ENCODE data around the gene ATRAID. TPM values are rescaled to one million over a fixed set of nuclear protein-coding genes. Genes with fewer than 3 reads are reported as not detected.
A peak's percentile ranks its signal among the peaks of the same experiment; 100 is the strongest.
"Not testable (repeated sequence)": the region's sequence is repeated elsewhere in the genome, so short reads cannot be mapped to it uniquely, and the experiment has no call there.

Gene ATRAID
- polyA plus RNA-seq, 3 donors, result 158 to 166 (median 164) TPM

DNA sequence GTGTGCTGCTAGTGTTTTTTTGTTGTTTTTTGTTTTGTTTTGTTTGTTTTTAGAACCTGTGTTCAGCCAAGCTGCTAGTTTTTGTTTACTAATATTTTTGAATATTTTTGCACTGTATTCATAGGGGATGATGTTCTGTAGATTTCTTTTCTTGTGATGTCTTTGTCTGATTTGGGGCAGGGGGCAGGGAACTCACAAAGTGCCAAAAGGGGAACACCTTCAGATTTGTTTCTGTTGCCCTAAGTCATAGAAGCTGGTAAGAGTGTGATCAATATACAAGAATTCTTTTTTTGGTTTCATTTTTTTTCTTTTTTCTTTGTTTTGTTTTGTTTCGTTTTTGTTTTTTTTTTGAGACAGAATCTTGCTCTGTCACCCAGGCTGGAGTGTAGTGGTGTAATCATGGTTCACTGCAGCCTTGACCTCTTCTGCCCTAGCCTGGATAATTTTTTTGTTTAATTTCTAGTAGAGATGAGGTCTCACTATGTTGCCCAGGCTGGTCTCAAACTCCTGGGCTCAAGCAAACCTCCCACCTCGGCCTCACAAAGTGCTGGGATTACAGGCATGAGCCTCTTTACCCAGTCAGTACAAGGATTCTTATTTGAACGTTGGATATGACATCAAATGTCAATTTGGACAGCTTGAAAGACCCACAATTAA is 32.4 kb upstream of the ATRAID start:
- DNase-seq, result no peak

DNA sequence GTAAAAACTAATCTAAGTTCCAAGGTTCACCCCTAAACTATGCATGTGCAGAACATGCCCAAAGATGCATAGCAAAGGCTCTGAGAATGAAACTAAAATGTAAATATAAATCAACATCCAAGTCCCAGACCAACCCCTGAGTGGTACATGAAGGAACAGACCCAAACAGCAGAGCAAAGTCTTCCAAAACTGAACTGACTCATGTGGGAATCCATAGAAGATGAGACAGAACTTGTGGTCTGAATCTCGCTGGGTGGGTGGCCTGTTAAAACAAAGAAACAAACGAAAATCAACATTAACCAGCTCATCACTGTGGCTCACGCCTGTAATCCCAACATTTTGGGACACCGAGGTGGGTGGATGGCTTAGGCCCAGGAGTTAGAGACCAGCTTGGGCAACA is 29.5 kb upstream of the ATRAID start:
- no peak for DNase-seq

DNA sequence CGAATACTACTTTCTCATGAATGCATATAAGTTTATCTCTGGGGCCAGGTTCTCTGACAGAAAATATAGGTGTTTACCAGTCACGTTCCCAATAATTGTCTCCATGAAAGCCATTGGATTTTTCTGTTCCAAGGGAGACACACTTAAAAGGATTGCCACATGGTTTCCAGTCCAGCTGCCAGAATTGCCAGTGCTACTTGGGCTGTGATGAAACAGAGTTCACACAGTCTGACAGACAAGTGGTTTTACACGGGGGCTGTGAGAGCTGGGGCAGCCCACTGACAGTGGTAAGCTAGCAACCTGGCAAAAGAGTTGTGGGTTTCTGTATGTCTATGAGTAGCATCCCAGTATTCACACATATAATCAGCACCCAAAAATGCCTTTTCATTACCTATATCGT is 27.7 kb upstream of the ATRAID start:
- DNase-seq, result no peak

DNA sequence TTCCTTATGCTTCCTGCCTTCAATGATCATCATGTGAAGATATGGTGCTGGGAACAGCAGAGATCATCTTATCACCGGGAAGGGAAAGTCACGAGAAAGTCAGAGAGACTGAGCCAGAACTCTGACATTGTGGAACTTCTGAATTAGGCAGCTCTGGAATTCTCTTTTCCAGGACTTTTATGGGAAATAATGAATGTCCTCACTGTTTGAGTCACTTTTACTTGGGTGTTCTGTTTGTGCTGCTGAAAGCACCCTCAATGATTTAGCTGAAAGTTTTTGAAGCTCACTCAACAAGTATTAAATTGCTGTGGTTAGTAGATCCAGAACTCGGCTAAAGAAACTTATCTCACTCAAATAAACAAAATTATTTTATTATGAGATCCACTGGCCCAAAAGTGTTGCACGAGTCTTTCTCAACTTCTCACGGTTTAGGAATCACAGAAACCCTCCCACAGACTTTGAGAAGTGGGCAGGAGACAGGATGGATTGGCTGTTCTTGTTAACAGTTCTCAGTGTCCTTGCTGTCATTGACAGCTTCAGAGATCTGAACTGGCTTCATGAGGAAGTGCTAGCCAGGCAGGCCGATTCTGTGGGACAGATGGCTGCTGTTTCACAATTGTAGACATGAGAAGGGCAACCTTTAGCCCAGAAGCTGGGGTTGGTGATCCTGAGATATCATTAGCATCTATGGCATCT is 26.4 kb upstream of the ATRAID start:
- no peak for DNase-seq

DNA sequence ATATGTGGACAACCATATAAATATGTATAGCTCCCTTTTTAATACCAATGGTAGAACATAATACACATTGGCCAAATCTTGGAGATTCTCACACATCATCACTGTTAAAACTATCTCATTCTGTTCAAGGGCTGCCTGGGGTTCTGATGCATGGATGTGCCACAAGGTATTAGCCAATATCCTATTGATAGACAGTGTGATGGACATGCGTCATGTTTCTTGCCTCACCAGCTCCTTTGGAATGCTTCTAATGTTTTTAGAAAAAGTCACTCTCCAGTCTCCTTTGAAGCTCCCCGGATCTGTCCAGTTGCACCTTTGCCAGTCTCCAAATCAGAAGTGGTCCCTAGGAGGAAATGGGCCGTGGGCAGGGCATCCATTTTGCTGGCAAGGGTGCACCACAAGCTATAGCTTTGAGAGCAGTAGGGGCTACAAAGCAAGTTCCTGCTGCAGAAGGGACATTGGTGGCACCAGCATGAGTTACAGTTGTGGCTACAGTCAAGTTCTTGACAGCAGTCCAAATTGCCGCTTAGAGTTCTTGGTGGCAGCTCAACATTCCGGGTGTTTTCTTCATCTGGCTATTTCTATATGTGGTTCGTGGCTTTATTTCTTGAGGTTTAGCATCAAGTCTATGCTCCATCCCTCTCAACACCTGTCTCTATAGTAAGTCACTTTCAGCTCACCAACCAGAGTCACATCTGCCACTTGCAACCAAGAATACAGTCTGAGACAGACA is 25.1 kb upstream of the ATRAID start:
- no peak for DNase-seq

DNA sequence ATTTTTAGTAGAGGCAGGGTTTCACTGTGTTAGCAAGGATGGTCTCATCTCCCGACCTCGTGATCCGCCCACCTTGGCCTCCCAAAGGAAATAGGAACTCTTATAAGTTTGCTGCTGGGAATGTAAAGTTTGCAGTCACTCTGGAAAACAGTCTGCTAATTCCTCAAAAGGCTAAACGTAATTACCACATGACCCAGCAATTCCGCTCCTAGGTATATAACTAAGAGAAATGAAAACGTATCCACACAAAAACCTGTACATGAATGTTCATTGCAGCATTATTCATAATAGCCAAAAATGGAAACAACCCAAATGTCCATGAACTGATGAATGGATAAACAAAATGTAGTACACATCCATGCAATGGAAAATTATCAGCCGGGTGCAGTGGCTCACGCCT is 21.9 kb upstream of the ATRAID start:
- DNase-seq, result no peak

DNA sequence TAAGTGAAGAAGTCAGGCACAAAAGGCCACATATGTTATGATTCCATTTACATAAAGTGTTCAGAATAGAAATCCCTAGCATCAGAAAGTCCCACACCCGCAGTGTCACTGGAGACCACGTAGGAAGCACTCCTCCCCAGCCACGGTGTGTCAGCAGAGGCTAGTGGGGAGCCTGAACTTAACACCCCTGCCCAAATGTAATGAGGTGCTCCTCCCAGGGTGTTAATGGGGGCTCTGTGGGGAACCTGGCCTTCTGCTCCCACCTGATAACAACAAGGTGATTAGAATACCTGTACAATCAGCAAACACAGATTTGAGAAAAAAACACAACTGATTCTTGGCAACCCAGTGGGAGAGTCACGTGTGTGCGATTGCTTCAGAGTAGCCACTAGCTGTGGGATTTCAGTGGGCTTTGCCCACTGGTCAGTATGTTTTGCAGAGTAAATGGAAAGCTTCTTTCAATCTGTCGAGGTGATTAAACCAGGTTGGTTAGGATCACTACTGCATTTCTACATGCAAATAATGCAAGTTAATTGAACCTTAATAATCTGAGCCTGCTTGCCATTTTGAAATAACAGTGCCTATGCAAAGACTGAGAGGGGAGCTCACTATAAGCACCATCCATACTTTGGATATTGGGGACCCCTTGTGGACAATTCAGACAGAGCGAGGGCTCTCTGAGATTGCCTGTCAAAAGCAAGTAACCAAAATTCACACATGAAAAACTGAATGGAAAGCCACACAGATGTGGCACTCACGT is 20.6 kb upstream of the ATRAID start:
- peak; percentile 62 for DNase-seq

DNA sequence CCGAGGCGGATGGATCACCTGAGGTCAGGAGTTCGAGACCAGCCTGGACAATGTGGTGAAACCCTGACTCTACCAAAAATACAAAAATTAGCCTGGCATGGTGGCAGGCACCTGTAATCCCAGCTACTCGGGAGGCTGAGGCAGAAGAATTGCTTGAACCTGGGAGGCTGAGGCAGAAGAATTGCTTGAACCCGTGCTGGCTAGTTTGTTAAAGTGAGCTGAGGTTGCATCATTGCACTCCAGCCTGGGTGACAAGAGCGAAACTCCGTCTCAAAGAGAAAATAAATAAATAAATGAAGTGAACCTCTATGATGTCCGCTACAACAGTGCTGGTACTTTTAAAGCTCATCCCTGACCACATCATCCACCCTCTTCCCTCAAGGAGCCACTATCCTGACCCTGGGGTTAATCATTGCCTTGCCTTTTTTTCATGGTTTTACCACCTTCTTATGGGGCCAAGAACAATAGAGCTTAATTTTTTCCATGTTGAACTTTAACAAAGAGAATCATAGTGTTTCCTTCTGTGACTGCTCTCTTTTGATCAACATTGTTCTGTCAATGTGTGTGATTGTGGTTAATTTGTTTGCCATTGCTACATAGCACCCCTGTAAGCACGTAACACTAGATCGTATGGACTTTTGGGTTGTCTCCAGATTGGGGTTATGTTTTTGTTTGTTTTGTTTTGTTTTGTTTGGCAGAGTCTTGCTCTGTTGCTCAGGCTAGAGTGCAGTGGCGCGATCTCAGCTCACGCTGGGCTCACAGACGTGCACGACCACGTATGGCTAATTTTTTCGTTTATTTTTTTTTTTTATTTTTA is 17.1 kb upstream of the ATRAID start:
- no peak for DNase-seq

DNA sequence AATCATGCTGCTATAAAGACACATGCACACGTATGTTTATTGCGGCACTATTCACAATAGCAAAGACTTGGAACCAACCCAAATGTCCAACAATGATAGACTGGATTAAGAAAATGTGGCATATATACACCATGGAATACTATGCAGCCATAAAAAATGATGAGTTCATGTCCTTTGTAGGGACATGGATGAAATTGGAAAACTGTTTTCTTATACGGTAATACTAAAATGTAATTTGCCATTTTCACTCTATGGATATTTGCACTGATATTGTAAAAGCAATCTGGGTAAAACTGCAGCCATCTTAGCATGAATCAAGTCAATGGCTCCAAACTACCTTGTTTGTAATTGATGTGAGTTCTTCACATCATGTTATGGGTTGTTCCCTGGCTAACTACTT is 16.0 kb upstream of the ATRAID start:
- DNase-seq, result not testable (repeated sequence)

DNA sequence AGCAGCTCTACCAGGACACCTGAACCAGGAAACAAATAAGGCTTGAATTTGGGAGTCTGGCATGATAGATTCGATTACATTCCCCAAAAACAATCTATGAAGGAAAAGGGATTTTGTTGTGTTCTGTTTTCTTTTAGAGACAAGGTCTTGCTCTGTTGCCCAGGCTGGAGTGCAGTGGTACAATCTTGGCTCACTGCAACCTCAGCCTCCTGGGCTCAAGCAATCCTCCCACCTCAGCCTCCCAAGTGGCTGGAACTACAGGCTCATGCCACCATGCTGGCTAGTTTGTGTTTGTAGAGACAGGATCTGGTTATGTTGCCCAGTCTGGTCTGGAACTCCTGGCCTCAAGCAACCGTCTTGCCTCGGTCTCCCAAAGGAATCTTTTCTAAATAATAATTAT is 13.8 kb upstream of the ATRAID start:
- DNase-seq, result not testable (repeated sequence)

DNA sequence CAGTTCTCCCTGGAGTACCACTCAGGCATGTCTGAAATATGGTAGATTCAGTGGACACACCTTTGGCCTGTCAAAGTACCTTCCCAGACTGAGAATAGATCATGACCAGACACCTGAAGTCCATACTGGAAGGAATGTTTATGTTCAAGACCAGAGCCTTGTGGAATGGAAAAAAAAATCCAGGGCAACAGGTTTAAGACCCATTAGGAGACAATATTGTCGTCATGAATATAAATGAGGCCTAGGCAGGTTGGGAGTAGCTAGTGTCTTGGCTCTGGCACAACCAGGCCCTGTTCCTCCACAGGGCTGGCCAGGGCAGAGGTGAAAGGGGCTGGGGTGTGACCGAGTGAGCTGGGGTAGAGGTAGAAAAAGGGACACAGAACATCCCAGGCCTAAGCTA is 13.2 kb upstream of the ATRAID start:
- DNase-seq, result no peak

DNA sequence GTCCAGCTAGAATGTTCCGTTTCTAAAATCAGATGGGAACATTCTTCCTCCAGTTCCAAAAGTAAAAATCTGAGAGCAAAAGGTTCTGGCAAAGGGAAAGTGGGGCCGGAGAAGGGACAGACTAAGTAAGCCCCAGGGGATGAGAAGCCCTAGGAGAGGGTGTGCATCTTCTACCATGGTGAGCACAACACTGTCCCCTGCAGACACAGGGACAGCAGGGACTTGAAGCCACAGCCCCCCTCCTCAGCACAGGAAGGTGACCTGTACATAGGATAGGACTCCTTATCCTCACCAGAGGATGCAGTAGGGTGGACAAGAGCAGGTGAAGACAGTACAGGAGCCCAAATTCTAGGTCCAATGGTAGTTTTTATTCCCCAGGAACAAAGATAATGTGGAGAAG is 12.6 kb upstream of the ATRAID start:
- DNase-seq, result no peak

DNA sequence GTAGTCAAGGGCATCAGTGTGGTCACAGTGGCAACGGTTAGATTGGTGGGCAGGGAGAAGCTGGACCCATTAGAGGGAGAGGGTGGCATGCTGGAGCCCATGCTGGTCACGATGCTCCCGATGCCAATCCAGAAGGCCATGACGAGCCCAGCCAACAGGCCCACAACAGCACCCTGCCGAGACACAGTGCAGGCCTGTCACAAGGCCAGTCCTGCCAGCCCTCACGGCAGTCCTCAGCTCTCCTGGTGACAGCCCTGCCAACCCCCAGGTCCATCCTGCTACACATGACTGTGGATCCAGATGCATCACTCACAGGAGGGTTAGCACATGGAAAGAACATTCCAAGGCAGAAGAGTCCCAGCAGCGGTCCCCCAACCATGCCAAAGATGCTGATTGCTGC is 10.2 kb upstream of the ATRAID start:
- no peak for DNase-seq

DNA sequence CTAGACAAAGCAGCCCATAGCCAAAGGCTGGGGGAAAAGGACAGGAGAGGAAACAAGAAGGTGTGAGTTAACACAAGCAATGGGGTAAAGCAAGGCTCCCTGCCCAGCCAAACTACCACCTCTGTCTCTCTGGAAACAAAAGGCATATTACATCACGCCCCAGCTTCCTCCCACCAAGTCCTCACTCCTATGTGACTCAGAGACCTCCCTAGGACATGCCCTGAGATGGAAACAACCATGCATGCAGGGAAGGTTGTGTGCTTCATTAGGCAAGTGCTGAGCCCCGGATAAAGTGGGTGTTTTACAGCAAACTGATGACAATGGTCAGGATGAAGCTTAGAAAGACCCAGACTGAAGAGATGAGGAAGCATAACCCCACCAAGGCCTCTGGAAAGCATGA is 9.0 kb upstream of the ATRAID start:
- DNase-seq, result no peak

DNA sequence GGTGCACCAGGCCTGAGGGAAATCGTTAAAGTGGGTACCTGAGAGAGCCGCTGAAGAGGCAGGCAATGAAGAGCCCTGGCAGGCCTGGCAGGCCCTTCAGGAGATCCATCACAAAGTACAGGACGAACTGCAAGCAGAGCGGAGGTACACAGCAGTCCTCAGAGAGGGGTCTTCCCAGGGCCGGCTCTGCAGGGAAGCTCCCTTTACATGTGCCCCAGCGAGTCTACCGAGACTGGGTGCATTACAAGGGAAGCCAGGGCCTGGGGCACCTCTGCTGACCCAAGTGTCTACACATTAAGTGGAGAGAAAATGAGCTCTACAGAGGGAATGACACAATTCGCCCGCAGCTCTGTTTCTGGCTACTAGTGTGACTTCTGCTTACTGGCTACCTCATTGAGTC is 8.1 kb upstream of the ATRAID start:
- no peak for DNase-seq

DNA sequence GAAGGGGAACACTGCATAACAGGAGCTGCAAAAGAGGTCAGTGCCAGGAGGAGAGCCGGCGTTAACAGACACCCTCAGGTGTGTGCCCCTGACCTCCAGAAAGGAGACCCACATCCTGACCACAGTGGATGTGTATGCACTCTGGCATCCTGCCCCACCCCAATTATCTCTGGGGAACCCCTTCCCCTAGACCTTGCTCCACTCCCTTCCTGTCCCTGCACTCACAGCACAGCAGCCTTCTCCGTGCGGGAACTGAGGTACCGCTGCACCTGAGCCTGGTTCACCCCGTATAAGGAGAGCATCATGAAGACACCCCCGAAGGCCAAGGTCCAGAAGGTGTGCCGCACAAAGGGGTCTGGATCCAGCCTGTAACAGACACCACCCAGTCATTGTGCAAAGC is 7.3 kb upstream of the ATRAID start:
- DNase-seq, result no peak

DNA sequence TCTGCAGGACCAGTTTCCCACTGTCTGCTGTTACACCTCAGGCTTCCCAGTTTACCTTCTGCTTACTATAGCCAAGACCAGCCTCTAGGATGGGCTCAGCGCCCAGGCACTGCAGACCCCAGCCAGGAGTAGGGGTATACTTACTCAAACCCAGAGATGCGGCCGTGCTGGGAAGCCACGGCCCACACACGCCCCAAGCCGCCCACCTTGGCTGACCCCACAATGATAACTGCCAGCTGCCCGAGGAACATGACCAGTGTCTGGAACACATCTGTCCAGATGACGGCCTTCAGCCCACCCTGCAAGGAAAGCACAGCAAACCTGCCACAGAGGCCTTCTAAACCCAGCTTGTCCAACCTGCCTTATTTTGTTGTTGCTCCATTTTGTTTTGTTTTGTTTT is 6.6 kb upstream of the ATRAID start:
- DNase-seq, result no peak

DNA sequence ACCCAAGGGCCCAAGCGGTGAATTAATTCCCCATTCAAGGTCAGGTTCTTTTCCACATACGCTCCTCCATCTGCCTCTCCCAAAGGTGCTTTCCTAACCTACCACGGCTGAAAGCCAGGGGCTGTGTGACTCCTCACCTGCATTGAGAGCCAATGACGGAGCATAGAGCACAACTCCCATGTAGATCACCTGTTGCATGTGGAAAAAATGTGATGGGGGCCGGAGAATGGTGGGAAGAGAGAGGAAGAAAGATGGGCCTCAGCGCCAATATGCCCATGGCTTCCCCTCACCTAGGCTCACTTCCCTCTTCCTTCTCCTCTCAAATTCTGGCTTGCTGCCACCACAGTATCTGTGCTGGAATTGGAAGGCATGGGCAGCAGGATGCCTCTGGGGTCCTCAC is 5.5 kb upstream of the ATRAID start:
- DNase-seq, result no peak

DNA sequence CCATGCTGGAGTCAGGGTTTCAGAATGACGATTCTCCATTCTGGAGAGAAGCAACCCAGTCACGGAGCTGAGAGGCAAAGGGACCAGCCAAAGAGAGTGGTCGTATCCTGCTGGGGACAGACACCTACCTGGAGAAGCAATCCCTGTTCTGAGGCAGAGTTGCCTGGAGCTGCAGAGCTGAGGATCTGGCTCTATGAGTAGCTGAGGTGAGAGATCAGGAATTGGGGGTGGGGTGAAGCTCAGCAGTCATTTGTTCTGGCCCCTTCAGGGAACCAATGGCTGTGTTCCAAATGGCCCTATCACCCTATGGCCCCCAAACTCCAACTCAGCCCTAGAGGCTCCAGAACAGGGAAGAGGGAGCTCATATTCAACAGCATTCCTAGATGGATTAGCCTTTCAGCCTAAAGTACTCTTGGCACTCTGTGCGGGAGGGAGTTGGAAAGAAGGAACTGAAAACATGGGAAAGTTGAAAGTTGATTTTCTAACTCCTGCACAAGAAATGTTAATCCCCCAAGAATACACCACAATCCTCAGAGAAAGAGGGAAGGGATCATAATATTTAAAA is 3.3 kb upstream of the ATRAID start:
- no peak for DNase-seq

DNA sequence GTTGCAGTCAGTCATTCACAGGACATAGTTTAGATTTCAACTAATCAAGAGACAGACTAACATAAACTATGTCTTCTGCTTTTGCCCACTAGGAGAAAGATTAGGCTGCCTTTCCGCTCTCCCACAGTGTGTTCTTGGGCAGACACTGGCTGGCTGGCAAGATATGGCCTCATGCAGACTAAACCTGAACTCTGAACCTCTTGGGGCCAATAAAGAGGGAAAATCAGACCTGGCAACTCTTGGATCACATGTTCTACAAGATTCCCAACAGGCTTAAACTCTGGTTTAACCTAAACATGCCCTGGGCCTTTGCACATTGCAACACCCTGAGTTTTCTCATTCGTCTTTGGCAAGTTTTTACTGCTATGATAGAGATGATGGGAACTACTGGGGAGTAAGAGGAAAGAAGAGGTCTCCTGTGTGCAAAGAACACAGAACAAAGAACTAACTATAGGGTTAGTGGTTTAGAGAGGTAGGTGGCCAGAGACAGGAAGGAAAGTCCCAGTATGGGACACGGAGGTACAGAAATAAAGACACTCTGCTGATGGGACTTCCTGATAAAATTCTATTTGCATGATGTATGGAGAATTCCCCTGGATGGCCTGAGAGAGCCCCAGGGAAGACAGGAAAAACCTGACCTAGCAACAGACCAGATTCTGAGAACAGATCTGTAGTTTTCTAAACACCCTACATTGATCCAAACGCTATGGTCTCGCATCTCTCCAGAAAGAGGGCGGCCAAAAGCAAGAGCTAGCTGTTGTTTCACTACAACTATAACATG is 2.0 kb upstream of the ATRAID start:
- no peak for DNase-seq
